Ectodermal cell (in vitro differentiated cells): ENCODE measurements around the gene PPP1R3F. TPM values are rescaled to one million over a fixed set of nuclear protein-coding genes. Genes with fewer than 3 reads are reported as not detected.
A peak's percentile ranks its signal among the peaks of the same experiment; 100 is the strongest.

Source experiments
- H3K27ac ChIP-seq: 2 replicates; pipeline ENCODE4 v1.7.0; 2013; ENCODE audit warnings: mild to moderate bottlenecking, low read depth, low read length; ENCODE audit not compliant: insufficient read depth, poor library complexity, severe bottlenecking
- H3K27me3 ChIP-seq: 2 replicates; pipeline ENCODE4 v1.7.0; 2013; ENCODE audit warnings: mild to moderate bottlenecking, low read length; ENCODE audit not compliant: insufficient read depth, control insufficient read depth, poor library complexity, severe bottlenecking
- H3K36me3 ChIP-seq: one replicate; pipeline ENCODE4 v1.7.0; 2013; ENCODE audit warnings: low read length; ENCODE audit not compliant: control insufficient read depth, insufficient read depth
- H3K4me1 ChIP-seq: one replicate; pipeline ENCODE4 v1.7.0; 2013; ENCODE audit warnings: low read length; ENCODE audit not compliant: control insufficient read depth, insufficient read depth
- H3K4me3 ChIP-seq: 2 replicates; pipeline ENCODE4 v1.7.0; 2013; ENCODE audit warnings: low read depth, low read length, control low read depth; ENCODE audit not compliant: insufficient read depth
- H3K9me3 ChIP-seq: 2 replicates; pipeline ENCODE4 v1.7.0; 2013; ENCODE audit warnings: mild to moderate bottlenecking, low read length, moderate library complexity; ENCODE audit not compliant: control insufficient read depth
- WGBS, 2 experiments: methylation state at CpG; one replicate each; pipeline ENCODE4 v1.1.7; 2013; ENCODE audit warnings: missing lambda C conversion rate in 2 of 2; 5-methylcytosine and 5-hydroxymethylcytosine counted together
- polyA plus RNA-seq, 4 experiments: library from polyadenylated mRNA; stranded (reverse); fragments of 50-300 nt; gene quantifications; one replicate each; pipeline ENCODE4 v1.2.3, GENCODE V29; 2013

Gene PPP1R3F
- polyA plus RNA-seq (2013, experiment 1 of 4), result 18.4 TPM
- 15.3 TPM for polyA plus RNA-seq (2013, experiment 2 of 4)
- 10.1 TPM for polyA plus RNA-seq (2013, experiment 3 of 4)
- 11.9 TPM for polyA plus RNA-seq (2013, experiment 4 of 4)

GRCh38 chrX:49269767-49270248, at the start of gene PPP1R3F:
PPP1R3F (plus strand) TSS chrX:49269793; CDS start chrX:49269870, 77 bp downstream.
- H3K27me3 ChIP-seq, result no peaks in the 10 kb centered on the region
- no peaks in the 10 kb centered on the region for H3K36me3 ChIP-seq
- WGBS, 2 experiments, result 0 to 1% methylated on average over 70 of the region's 70 CpGs

GRCh38 chrX:49220100-49220499, 49.5 kb upstream of the PPP1R3F start:
- Histone ChIP-seq H3K27me3 (no peaks in the 10 kb centered on the region), H3K4me1 (no peaks in the 10 kb centered on the region), H3K36me3 (no peaks in the 10 kb centered on the region), H3K27ac (no peak overlapping the region), H3K9me3 (no peaks in the 10 kb centered on the region), H3K4me3 (no peak overlapping the region)

More at GRCh38 chrX:49269767-49270248, at the start of gene PPP1R3F:
- Histone ChIP-seq H3K27ac (peak within 1 kb of the TSS; percentile 90), H3K9me3 (no peaks in the 10 kb centered on the region), H3K4me3 (peak within 1 kb of the TSS; percentile 62), H3K4me1 (peaks cover 12% of the 10 kb centered on the region)

- Histone ChIP-seq H3K27ac (no peak overlapping the region), H3K4me3 (no peak overlapping the region), H3K36me3 (no peaks in the 10 kb centered on the region), H3K9me3 (no peaks in the 10 kb centered on the region), H3K27me3 (no peaks in the 10 kb centered on the region), H3K4me1 (no peaks in the 10 kb centered on the region)
- 69 to 73% methylated on average over 2 of the region's 2 CpGs for WGBS, 2 experiments
Observed at GRCh38 chrX:49221868-49222267, 47.7 kb upstream of the PPP1R3F start.

- H3K4me3 ChIP-seq, result no peak overlapping the region
- H3K27ac ChIP-seq, result no peak overlapping the region
- no peaks in the 10 kb centered on the region for H3K9me3 ChIP-seq
- no peaks in the 10 kb centered on the region for H3K27me3 ChIP-seq
- 83 to 88% methylated on average over 14 of the region's 14 CpGs for WGBS, 2 experiments
- H3K36me3 ChIP-seq, result no peaks in the 10 kb centered on the region
- H3K4me1 ChIP-seq, result no peaks in the 10 kb centered on the region
Observed at GRCh38 chrX:49225858-49226257, 43.7 kb upstream of the PPP1R3F start.

GRCh38 chrX:49226946-49227345, 42.6 kb upstream of the PPP1R3F start:
- Histone ChIP-seq H3K9me3 (no peaks in the 10 kb centered on the region), H3K36me3 (no peaks in the 10 kb centered on the region), H3K27me3 (no peaks in the 10 kb centered on the region), H3K4me1 (no peaks in the 10 kb centered on the region), H3K27ac (no peak overlapping the region), H3K4me3 (no peak overlapping the region)
- WGBS, 2 experiments, result 90 to 98% methylated on average over 5 to 7 of the region's 9 CpGs

- H3K9me3 ChIP-seq, result no peaks in the 10 kb centered on the region
- H3K4me1 ChIP-seq, result no peaks in the 10 kb centered on the region
- WGBS, 2 experiments, result 87 to 92% methylated on average over 2 of the region's 2 CpGs
- H3K27me3 ChIP-seq, result no peaks in the 10 kb centered on the region
- H3K27ac ChIP-seq, result no peak overlapping the region
- H3K36me3 ChIP-seq, result no peaks in the 10 kb centered on the region
- no peak overlapping the region for H3K4me3 ChIP-seq
Observed at GRCh38 chrX:49227726-49228125, 41.9 kb upstream of the PPP1R3F start.

GRCh38 chrX:49228185-49228584, 41.4 kb upstream of the PPP1R3F start:
- no peak overlapping the region for H3K27ac ChIP-seq
- WGBS, 2 experiments, result 88 to 90% methylated on average over 17 of the region's 17 CpGs
- no peaks in the 10 kb centered on the region for H3K4me1 ChIP-seq
- no peaks in the 10 kb centered on the region for H3K36me3 ChIP-seq
- H3K9me3 ChIP-seq, result no peaks in the 10 kb centered on the region
- H3K27me3 ChIP-seq, result no peaks in the 10 kb centered on the region
- H3K4me3 ChIP-seq, result no peak overlapping the region

- Histone ChIP-seq H3K4me1 (no peaks in the 10 kb centered on the region), H3K27me3 (no peaks in the 10 kb centered on the region), H3K9me3 (no peaks in the 10 kb centered on the region), H3K36me3 (no peaks in the 10 kb centered on the region), H3K4me3 (peak overlapping the region; percentile 31), H3K27ac (no peak overlapping the region)
- WGBS, 2 experiments, result 2 to 3% methylated on average over 43 of the region's 44 CpGs
Observed at GRCh38 chrX:49230500-49231232, 38.9 kb upstream of the PPP1R3F start.

- H3K27me3 ChIP-seq, result no peaks in the 10 kb centered on the region
- no peaks in the 10 kb centered on the region for H3K4me1 ChIP-seq
- H3K36me3 ChIP-seq, result no peaks in the 10 kb centered on the region
- H3K4me3 ChIP-seq, result no peak overlapping the region
- no peaks in the 10 kb centered on the region for H3K9me3 ChIP-seq
- WGBS, 2 experiments, result 91 to 92% methylated on average over 9 to 10 of the region's 10 CpGs
- H3K27ac ChIP-seq, result no peak overlapping the region
Observed at GRCh38 chrX:49231333-49232000, 38.1 kb upstream of the PPP1R3F start.

- Histone ChIP-seq H3K27me3 (no peaks in the 10 kb centered on the region), H3K4me1 (no peaks in the 10 kb centered on the region), H3K9me3 (no peaks in the 10 kb centered on the region), H3K4me3 (no peak overlapping the region), H3K36me3 (no peaks in the 10 kb centered on the region), H3K27ac (no peak overlapping the region)
- 90 to 94% methylated on average over 2 of the region's 2 CpGs for WGBS, 2 experiments
Observed at GRCh38 chrX:49232525-49232924, 37.1 kb upstream of the PPP1R3F start.
